Activated CD4-positive, CD25-positive, alpha-beta regulatory T cell (primary cell): ENCODE results near the gene SRSF9.
"Not testable (repeated sequence)": the region's sequence is repeated elsewhere in the genome, so short reads cannot be mapped to it uniquely, and the experiment has no call there.

Source experiments
- DNase-seq, 4 experiments: peaks; one replicate each; lab custom pipeline; 2025; lab: John Stamatoyannopoulos, UW

Gene SRSF9, protein sequence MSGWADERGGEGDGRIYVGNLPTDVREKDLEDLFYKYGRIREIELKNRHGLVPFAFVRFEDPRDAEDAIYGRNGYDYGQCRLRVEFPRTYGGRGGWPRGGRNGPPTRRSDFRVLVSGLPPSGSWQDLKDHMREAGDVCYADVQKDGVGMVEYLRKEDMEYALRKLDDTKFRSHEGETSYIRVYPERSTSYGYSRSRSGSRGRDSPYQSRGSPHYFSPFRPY

DNA sequence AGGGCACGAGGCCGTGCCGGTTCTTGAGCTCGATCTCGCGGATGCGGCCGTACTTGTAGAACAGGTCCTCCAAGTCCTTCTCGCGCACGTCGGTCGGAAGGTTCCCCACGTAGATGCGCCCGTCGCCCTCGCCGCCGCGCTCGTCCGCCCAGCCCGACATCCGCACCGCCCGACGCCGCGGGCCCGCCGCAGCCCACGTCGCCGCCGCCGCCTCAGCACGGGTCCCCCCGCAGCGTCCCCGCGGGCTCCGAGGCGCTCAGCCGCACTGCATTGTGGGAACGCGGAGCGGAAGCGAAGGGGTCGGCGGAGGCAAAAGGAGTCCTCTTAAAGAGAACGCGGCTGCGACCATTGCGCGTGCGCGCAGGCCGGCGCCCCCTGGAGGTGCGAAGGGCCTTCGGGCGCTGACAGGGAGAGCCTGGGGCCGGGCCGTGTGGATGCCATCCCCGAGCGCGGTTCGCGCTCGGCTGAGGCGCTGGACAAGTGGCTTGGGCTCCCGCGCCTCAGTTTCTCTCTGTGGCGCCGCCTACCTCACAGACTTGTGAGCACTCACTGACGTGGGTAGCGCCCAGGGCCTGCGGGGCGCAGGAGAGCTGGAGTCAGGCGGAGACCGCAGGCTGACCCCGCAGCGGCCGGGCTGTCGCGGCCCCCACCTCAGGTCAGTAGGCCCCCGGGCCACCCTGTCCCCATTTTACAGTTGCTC is at the start of gene SRSF9:
Gene SRSF9, minus strand, starts transcription at position 299 of the 700 bp plus-strand sequence. Its CDS starts 139 bp downstream, at position 160.
- DNase-seq: peak; percentile 93 to 97 (median 96)

DNA sequence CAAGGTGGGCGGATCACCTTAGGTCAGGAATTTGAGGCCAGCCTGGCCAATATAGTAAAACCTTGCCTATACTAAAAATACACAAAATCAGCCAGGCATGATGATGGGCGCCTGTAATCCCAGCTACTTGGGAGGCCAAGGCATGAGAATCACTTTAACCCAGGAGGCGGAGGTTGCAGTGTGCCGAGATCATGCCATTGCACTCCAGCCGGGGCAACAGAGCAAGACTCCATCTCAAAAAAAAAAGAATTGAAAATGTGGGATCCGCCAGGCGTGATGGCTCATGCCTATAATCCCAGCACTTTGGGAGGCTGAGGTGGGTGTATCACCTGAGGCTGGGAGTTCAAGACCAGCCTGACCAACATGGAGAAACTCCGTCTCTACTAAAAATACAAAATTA is 49.8 kb upstream of the SRSF9 start:
- not testable (repeated sequence) for DNase-seq

DNA sequence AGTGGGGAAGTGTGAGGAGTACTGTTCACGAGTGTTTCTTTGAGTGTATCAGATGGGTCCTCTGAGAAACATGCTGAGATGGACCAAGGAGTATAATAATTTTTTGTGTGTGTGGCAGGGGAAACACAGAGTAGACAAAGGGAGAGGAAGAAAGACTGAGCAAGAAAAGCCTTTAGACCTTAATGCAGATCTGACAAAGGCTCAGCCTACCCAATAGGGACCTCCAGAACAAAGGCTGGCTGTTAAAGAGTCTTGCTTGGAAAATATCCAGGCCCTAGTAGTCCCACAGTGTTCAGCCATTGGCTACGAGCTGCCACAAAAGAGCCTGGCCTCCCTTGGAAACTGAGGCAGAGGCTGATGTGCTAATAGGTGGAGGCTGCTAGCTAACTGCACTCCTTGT is 45.9 kb upstream of the SRSF9 start:
- no peak for DNase-seq

DNA sequence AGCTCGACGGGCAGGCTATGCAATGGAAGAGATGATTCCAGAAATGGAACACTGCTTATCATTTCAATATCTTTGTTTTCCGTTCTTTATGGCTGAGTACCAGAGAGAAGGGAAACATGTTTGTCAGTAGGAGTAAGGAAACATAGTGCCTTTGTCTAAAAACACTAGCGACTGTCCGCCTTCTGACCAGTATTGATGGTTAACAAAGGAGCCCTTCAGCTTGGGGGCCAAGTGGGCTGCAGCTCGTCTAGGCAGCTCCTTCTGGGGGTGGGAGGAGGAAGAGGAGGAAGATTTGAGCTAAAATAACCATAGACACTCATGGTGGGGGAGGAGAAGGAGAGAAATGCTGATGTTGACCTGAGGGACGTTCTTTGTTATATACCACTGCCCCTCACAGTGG is 44.5 kb upstream of the SRSF9 start:
- no peak for DNase-seq

DNA sequence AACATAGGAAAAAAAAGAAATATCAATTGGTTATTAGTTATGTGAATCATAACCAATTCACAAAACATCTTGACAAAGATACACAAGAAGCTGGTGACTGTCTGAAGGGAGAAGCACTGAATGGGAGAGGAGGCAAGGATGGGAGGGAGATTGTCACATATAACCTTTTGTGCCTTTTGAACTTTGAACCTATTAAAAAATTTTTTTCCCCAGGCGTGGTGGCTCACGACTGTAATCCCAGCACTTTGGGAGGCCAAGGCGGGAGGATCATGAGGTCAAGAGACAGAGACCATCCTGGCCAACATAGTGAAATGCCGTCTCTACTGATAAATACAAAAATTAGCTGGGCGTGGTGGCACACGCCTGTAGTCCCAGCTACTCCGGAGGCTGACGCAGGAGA is 39.0 kb upstream of the SRSF9 start:
- DNase-seq: no peak

DNA sequence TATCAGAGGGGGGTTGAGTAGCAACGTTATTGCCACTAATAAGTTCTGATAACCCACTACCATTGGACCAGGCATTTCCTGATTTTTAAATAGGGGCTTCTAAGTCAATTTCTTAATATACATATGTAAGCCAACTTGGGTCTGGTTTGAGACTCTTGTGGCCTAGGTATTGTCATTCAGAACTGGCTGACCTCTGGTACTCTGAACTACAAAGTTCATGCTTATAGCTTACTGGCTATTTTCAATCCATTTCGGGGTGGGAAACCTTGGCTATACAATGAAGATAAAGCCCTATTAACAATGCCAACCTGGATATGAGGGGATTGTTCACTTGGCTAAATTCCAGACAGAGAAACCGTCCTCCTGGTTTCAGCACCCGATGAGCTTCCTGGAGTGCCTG is 35.0 kb upstream of the SRSF9 start:
- no peak for DNase-seq

DNA sequence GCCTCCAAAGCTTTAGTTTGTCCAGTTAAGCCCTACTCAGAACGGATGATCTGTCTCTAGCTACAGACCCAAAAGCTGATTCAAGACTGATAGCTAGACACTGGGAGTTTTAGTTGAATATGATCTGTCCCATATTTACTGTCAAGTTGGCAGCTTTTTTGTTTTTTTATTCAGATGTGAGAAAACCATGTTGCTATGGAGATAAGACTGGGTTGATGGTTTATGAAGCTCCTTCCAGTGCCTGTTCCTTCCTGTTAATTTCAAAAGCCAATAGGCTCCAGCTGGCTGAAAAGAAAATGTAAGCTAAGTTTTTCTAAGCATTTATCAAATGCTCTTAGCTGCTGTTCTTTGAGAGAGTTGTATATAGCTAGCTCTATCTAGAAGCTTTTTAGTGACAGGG is 31.0 kb upstream of the SRSF9 start:
- DNase-seq: no peak

DNA sequence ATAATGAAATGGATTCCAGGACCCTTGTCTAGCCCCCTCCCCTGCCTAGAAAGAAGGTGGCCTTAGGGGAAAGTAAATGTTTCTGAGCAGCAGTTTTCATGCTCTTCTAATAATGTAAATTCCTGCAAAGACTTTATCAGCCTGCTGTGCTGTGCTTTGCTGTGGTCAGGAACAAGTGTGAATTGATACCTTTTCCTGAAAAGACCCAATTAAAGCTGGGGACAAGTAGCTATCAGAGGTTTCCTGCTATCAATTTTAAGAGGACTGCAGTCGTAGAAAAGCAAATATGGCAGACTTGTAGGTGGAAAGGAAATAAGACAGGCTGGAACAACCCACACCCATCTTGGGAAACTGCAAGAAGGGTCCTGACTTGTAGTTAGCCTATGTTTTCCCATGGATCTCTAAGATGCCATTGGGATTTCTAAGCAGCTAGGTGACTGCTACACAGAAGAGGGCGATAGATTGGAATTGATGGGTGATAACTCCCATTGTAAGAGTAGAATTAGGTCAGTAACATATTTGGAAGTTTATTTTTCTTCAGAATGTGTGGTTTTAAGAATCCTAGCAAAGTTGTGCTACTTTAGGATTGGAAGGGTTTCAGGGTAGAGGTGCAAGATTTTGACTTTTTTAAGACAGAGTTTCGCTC is 29.4 kb upstream of the SRSF9 start:
- DNase-seq: no peak

DNA sequence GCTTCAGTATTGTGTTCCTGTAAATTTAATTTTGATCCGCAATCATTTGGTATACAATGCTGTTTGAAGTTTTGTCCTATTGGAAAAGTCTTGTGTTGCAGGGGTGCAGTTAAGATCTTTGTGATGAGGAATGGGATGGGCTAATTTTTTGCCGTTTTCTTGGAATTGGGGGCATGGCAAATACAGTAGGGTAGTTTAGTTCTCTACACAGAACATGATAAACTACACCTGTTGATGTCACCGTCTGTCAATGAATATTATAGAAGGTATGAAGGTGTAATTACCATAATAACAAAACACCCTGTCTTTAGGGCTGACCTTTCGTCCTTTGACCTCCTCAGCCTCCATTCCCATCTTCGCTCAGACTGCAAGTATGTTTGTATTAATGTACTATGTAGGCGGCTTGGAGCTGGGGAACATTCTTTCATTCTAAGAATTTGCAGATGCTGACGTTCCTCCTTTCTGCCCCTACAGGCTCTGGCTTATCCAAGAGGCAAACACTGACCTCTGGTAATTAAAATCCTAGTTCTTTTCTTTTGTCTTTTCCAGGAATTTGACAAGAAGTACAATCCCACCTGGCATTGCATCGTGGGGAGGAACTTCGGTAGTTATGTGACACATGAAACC is 28.1 kb upstream of the SRSF9 start:
- DNase-seq: no peak

DNA sequence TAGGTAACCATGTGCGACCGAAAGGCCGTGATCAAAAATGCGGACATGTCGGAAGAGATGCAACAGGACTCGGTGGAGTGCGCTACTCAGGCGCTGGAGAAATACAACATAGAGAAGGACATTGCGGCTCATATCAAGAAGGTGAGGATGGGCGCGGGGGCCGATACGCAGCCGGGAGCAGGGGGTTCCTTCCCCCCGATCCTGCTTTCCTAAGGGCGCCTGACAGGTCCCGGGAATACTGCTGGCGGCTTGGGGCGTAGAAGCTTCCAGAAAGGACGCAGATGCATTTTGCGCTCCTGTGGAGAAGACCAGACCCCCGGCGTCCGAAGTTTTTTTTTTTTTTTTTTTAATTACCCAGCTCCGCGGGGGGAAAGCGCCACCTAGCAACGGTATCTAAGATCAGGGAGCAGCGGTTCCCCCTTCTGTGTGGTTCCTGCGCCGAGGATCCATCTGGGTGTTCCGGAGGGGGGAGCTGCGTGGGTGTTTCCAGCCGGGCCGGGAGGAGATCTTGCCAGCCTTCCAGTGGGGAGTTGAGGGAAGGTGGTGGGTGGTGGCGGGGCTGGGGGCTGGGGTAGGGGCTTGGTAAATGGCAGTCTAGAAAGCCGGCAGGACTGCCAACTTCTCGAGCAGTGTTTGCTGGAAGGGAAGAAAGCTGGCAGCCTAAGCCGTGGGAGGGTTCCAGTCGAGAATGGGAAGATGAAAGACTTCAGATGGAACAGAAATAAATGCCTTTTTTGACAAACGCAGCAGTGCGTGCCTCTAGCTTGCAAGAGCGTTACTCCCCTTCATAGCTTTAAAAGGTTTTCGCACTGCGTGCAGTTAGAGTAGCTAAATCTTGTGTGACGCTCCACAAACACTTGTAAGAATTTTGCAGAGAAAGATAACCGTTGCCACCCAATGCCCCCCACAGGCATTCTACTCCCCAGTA is 27.1 kb upstream of the SRSF9 start:
- DNase-seq: peak in 2 of 4 experiments; percentile 2 to 13

DNA sequence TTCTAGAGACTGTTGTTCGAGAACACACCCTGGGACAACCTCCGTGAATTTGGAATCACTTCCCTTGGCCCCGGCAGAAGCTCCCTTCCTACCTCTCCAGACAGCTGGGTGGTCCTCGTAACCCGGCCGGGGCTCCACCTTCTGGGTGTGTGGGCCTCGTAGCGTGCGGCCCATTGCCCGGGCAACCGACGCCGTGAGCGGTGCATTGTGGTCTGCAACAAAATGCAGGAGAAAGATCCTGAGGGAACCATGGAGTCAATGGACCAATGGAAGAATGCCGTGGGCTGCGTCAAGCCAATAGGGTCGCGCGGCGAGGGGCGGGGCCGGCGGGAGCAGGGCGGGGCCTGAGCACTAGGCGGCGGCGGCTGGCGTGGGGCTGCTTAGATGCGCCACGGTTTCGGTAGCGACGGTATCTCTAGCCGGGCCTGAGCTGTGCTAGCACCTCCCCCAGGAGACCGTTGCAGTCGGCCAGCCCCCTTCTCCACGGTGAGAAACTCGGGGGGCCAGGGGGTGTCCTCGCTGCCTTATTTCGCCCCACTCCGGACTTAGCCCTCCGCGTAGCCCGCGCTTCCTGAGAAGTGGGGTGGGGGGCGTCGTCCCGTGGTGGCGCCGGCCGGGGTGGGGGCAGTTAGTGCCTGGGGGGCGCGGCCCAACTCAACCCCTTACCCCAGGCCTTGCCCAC is 26.3 kb upstream of the SRSF9 start, which contains the start of gene DYNLL1:
Gene DYNLL1, plus strand, starts transcription at position 383 of the 682 bp plus-strand sequence. CDS start 309 bp downstream, outside the sequence.
- DNase-seq: peak; percentile 94 to 99 (median 96)

DNA sequence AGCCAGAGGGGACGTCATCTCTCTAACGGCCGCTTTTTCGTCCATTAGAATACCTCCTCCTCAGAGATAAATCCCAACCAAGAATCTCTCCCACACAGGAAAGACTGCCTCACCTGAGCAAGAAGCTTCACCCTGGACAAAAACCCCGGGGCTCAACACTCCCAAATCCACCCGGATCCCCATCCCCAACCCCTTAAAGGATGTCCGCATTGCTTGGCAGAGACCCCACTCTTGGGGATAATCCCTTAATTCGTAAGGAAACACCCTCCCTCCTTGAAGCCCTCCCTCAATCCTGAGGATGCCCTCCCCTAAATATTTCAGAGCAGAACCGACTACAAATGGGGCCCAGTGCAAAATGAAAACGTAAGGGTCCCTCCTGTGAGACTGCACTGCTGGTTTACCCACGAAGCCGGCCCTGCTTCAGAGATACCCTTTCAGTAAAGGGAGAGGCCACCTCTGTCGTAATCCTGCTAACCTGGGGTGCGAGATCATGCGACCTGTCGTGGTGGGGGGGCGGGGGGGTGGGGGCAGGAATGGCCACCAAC is 25.7 kb upstream of the SRSF9 start:
- no peak for DNase-seq

DNA sequence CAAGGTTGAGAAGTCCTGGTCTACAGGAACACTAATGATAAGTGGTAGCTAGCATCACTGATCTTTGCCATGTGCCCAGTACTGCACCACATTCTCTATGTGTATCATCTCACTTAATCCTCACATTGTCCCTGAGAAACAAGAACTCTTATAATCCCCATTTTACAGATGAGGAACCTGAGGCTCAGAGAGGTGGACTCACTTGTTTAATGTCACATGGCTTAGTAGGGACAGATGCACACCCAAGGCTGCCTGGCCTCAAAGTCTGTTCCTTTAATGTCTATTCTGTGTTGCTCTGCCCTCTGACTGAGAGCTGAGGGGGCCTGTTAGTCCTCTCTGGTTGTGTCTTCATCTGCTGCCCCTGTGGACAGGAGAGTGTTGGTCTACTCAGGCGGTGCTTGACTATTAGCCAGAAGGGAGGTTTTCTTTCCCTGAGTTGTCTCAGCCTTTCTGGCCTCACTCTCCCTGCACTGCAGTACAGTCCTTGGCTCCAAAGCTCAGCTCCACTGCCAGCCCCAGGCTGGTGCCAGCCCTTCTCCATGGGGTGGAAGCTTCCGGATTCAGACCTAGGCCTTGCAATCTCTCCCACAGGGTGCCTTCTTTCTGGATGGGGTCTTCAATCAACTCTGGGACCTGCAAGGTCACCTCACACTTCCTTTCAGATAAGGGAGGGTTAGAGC is 21.4 kb upstream of the SRSF9 start:
- no peak for DNase-seq

DNA sequence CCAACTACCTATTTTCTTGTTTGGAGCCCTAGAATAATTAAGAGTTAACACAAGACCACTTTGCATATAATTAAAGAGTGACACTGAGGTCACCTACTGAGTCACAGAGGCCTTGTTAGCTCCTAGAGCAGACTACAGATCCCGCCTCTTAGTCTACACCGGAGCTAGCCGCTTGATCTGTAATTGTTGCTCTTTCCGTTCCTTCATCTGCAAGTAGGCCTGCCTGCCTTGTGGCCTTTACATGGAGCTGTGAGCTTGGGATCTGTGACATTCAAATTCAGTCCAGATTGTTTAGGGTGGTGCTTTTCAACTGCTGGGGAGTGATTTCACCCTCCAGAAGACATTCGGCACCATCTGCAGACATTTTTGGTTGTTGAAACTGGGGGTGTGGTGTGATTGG is 20.8 kb upstream of the SRSF9 start:
- DNase-seq: no peak

DNA sequence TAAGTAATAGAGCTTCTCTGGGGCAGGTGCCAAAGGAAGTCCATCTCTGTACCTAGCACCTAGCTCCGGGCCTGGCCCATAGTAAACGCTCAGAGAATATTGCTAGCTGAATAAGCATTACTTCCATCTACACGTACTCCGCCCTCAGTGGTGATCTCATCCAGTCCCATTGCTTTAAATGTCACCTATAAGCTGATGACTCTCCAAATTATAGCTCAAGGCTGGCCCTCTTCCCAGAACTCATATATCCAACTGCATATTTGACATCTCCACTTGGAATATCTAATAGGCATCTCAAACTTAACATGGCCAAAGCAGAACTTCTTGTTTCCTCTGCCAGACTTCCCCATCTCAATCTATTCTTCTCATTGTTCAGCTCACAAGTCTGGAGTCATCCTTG is 19.5 kb upstream of the SRSF9 start:
- DNase-seq: no peak

DNA sequence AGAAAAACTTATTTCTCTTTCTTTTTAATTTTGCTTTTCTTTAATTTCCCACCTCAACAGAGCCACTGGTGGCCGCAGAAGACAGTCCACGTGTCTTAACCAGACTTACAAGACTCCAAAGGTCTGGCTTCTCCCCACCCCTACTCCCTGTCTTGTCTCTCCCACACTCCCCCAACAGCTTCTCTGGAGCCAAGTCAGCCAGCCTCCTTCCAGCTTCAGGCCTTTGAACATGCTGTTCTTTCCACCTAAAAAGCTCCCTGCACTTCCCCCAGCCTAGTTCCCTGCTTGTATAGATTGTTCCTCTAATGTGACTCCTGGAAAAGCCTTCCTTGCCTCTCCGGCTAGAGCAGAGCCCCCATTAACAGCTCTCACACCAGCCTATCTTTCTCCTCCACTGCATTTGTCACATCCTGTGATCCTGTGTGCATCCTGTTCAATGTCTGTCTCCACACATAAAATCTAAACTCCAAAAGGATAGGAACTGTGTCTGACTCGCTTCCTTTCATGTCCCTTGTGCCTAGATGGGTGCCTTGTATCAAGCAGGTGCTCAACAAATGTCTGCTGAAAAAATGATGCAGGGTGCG is 18.6 kb upstream of the SRSF9 start:
- no peak for DNase-seq

DNA sequence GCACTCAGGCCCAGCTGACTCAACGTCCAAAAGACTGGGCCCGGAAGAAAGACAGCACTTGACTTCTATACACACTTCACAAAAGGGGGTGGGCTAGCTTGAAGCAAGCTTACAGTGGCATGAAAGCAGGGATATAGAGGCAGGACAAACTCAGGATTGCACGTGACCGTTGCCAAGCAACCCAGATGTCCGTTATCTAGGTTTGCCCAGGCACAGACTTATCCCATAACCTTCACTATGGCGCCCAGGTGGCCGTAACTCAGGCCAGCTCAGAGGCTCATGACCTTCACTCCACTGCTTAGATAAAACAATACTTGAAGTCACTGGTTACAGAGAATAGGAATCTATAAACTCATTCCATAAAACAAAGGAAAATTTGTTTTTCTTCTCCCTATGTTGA is 18.0 kb upstream of the SRSF9 start:
- not testable (repeated sequence) for DNase-seq

DNA sequence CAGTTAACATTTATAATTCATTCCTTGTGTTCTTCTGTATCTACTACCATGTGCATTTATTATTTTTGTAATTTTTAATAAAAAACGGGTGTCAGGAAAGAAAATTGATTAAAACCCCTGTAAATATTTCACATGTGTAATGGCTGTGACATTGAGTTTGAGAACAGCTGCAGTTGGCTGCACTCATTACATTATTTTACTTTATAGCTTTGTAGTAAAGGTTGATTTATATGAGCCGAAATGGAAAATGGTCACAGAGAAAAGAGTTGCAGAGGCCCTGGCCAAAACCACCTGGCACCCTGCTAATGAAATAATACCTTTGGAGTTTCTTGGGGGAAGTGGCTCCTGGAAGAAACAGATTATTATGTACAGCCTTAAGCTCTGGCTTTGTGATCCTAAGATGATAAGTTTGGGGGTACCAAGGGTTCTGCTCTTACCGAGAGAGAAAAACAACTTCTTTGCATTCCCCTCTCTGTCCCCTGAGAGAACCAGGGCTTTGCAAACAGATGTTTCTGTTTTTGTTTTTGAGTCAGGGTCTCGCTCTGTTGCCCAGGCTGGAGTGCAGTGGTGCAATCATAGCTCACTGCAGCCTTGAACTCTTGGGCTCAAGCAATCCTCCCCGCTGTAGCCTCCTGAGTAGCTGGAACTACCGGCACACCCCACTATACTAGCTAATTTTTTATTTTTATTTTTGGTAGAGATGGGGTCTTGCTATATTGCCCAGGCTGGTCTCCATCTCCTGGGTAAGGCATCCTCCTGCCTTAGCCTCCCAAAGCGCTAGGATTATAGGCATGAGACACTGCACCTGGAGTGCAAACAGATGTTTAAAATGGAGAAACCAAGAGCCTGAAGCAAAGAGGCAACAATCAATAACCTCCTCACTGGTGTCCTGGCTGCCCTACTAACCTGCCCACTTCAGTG is 16.7 kb upstream of the SRSF9 start:
- DNase-seq: no peak

DNA sequence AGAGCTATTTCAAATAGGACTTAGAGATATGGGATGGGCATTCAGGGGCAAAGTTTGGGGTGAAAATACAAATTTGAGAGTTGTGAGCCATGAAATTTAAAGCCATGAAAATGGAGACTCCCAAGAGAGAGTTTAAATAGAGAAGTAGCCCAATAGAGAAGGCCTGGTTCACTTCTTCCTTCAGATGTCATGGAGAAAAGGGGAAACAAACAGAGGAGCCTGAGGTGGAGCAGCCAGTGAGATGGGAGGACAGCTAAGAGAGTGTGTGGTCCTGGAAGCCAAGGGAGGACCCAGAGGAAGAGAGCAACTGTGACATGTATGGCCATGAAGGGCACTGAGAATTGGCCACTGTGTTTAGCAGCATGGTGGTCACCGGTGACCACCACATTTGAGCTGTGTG is 14.1 kb upstream of the SRSF9 start:
- no peak for DNase-seq
